Fibroblast of skin of left biceps (primary cell): ENCODE data around the gene RIPK3.
"Not testable (repeated sequence)": the region's sequence is repeated elsewhere in the genome, so short reads cannot be mapped to it uniquely, and the experiment has no call there.

Source experiments
- DNase-seq, 2 experiments: peaks; one replicate each; pipeline ENCODE4 v3.0.0-alpha.2; 2013; ENCODE audit warnings: low read depth in 2 of 2

The RIPK3 gene

GRCh38 chr14:24347134-24347533 lies 7.3 kb upstream of the RIPK3 start:
- DNase-seq: no peak

GRCh38 chr14:24343795-24344660 lies 4.2 kb upstream of the RIPK3 start:
- no peak for DNase-seq

- DNase-seq: no peak
Observed at GRCh38 chr14:24342889-24343288, 3.1 kb upstream of the RIPK3 start.

- DNase-seq: no peak
Observed at GRCh38 chr14:24340606-24341005, 815 bp upstream of the RIPK3 start.

- DNase-seq: no peak
Observed at GRCh38 chr14:24338843-24339242, 948 bp downstream of the RIPK3 start.

- no peak for DNase-seq
Observed at GRCh38 chr14:24337824-24338175, 2.0 kb downstream of the RIPK3 start.

- no peak for DNase-seq
Observed at GRCh38 chr14:24337144-24337823, 2.5 kb downstream of the RIPK3 start.

GRCh38 chr14:24335461-24336171 lies 4.2 kb downstream of the RIPK3 start:
- DNase-seq: no peak

GRCh38 chr14:24334431-24335291 lies 5.1 kb downstream of the RIPK3 start, which contains the start of gene ADCY4:
Gene ADCY4, minus strand, starts transcription at chr14:24335071. Its CDS starts 419 bp downstream, at chr14:24334652.
- no peak for DNase-seq

- no peak for DNase-seq
Observed at GRCh38 chr14:24332268-24332993, 7.4 kb downstream of the RIPK3 start.

- no peak for DNase-seq
Observed at GRCh38 chr14:24331731-24332267, 8.0 kb downstream of the RIPK3 start.

GRCh38 chr14:24330973-24331674 lies 8.7 kb downstream of the RIPK3 start:
- DNase-seq: no peak

GRCh38 chr14:24329736-24330135 lies 10.1 kb downstream of the RIPK3 start:
- DNase-seq: no peak

GRCh38 chr14:24329073-24329663 lies 10.6 kb downstream of the RIPK3 start:
- no peak for DNase-seq

- DNase-seq: not testable (repeated sequence)
Observed at GRCh38 chr14:24327914-24328313, 11.9 kb downstream of the RIPK3 start.

- no peak for DNase-seq
Observed at GRCh38 chr14:24327303-24327702, 12.5 kb downstream of the RIPK3 start.

GRCh38 chr14:24325963-24326362 lies 13.8 kb downstream of the RIPK3 start:
- no peak for DNase-seq

- no peak for DNase-seq
Observed at GRCh38 chr14:24325041-24325530, 14.7 kb downstream of the RIPK3 start.

GRCh38 chr14:24324024-24324423 lies 15.8 kb downstream of the RIPK3 start:
- no peak for DNase-seq
